ENCODE data around the gene ZNF670.

The ZNF670 gene

GRCh38 chr1:247105966-247106365 is 27.4 kb upstream of the ZNF670 start:
- DNase-seq, result no peak

DNA sequence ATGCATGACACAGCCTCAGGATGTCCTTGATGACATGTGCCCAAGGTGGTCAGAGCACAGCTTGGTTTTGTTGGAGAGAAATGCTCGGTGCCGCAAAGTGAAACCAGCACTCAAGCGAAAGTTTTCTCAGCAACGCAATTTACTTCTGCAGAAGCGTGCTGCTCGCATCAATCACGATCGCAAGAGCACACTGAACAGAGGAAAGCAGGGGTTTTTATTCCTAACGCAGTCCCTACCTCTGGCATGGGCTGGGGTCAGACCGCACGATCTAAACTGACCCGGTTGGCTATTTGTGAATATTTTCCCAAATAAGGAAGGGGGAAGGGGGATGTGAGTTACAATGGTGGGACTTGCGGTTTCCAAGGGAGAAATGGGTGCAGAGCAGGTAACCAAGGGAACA is 26.4 kb upstream of the ZNF670 start:
- DNase-seq, result no peak

GRCh38 chr1:247103859-247104591 is 25.4 kb upstream of the ZNF670 start, which contains the start of gene ZNF669:
ZNF669 (minus strand) TSS chr1:247104356; CDS start chr1:247104199, 157 bp downstream.
- peak; percentile 83 for DNase-seq

DNA sequence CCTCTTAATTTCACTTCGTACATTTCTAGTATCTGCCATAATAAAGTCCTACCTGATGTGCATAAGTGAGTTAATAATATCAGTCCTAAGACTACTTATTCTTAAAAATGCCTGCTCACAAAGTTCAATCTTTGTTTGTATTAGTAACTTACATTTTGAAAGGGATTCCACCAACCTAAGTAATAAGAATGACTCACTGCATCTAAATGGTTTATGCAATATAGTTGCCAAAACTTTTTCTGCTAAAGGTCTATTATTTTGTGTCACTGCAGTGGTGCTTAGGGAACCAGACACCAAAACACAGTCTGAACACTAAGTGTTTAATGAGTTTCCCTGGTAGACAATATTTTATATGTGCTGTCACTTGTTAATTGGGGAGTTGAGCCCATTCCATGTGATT is 23.8 kb upstream of the ZNF670 start:
- DNase-seq, result no peak

DNA sequence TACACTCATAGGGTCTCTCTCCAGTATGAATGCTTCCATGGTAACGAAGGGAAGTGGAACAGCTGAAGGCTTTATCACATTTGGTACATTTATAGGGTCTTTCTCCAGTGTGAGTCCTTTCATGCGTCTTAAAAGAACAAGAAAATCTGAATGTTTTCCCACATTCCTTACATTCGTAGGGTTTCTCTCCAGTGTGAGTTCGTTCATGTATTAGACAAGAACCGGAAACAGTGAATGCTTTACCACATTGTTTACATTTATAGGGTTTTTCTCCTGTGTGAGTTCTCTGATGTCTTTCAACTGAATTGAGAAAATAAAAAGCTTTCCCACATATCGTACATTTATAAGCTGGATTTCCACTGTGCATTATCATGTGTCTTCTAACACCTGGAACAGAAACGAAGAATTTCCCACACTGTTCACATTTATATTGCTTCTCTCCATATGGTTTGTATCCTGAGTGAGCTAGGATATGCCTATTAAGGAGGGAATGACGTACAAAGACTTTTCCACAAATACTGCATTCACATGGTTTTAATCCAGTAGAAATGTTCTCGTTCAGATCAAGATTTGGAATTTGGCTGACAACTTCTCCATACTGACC is 22.2 kb upstream of the ZNF670 start:
- DNase-seq, result no peak

DNA sequence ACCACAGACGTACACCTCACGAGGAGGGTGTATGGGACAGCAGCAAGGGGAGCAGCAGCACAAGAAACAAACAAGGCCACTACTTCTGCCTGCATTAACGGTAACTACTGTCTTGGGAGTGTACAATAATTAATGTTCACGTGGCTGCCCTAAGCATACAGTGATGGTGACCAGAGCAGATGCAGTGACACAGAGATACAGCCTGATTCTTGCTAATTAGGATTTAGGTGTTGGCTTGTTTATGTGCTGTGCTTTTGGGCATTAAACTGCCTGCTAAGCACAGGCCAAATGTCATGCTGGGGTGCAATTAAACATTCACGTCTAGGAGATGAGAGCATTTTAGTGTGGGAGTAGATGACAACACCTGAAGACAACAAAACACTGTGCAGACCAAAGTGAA is 18.3 kb upstream of the ZNF670 start:
- no peak for DNase-seq

GRCh38 chr1:247096544-247096943 is 17.9 kb upstream of the ZNF670 start:
- DNase-seq, result no peak

DNA sequence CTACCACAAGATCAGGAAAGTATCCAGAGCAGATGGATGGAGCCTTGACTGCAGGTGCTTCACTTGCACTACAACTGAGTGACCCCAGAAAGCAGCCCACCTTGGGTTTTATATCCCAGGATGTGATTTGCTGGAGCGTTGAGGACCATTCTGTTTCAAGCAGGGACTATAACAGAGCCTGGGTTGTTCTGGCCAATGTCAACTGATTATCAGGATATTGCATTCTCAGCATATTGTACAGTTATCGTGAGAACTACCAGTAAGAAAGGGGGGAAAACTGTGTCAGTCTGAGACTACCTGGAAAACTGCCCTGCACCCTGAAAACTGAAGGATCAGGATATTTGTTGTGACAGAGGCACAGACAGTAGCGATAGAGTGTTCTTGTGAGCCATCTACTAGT is 17.5 kb upstream of the ZNF670 start:
- DNase-seq, result no peak

GRCh38 chr1:247090455-247090854 is 11.8 kb upstream of the ZNF670 start:
- DNase-seq, result no peak

GRCh38 chr1:247089616-247090375 is 11.2 kb upstream of the ZNF670 start:
- no peak for DNase-seq

GRCh38 chr1:247088967-247089366 is 10.4 kb upstream of the ZNF670 start:
- DNase-seq, result no peak

DNA sequence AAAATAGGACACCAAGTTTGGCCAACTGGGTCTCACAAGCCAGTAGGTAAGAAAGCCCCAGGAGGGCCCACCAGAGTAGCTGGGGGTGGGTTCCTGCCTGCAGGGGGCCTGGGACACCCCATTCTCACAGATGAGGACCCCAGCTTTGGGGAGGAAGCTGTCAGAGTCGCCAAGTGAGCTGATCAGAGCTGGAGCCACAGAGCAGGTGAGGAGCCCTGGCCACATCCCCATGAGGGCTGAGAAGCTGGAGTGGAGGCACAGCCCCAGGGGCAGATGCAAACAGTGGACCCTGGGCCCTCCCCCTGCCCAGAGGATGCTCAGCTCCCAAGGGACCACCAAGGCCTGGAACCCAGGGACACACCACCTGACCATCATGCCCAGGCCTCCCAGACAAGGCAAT is 8.6 kb upstream of the ZNF670 start:
- no peak for DNase-seq

GRCh38 chr1:247085310-247085709 is 6.7 kb upstream of the ZNF670 start:
- DNase-seq, result no peak

DNA sequence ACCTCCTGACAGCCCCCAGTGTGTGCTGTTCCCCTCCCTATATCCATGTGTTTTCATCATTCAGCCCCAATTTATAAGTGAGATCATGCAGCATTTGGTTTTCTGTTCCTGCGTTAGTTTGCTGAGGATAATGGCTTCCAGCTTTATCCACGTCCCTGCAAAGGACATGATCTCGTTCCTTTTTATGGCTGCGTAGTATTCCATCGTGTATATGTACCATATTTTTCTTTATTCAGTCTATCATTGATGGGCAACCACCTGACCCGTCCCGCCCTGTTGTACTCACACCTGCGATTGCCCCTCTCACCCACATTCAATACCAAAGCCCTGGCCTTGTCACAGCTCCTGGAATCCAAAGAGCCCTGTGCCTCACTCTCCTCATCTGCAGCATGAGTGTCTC is 6.2 kb upstream of the ZNF670 start:
- no peak for DNase-seq

GRCh38 chr1:247079141-247079874 is 697 bp upstream of the ZNF670 start:
- no peak for DNase-seq

DNA sequence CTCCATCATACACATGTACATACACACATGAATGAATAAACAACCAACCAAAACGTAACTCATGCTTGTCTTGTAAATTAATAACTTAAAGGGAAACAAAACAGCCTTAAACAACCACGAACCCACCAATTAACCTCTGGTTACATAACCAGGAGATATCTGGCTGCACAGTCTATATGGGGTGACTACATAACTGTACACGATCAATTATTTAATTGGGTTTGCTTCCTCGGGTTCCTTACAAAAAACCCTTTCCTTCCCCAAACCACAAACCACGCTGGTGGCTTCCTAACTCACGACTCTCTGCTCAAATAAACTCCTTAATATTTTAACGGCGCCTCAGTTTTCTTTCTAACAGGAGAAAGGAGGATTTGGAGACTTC is 744 bp downstream of the ZNF670 start:
- DNase-seq, result no peak

DNA sequence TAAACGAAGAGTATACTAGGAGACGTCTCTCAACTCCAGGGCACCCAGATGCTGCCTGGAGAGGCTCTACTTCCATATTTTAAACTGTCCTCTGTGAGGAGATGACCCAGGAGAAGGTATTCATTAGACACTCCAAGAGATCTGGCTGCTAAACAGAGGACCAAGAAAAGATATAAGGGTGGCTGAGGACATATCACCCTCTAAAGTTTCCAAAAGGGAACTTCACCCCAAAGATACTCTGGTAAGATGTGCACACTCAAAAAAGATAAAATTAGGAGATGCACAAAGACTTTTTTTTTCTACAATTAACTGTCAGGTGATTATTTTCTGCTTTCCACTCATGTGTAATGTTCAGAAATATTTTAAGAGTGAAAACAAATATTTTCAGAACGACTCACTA is 1.4 kb downstream of the ZNF670 start:
- no peak for DNase-seq

- DNase-seq, result no peak
Observed at GRCh38 chr1:247070645-247071044, 8.0 kb downstream of the ZNF670 start.

DNA sequence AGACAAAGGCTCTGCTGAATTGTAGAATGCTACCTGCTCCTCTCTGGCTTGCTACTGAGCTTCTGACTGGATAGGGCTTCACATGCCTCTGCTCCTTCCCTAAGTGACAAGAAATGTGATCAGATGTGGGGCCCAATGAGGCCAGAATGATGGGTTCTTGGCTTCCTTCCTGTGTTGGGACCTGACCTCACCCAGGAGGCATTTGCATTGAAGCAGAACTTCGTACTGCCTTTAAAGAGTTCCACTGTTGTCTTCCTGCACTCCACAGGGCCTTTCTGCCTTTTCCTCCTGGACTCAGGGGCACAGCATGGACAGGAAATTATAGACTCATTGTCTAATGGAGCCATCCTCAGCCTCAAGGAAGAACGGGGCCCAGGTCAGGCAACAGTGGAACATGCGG is 14.3 kb downstream of the ZNF670 start:
- no peak for DNase-seq

DNA sequence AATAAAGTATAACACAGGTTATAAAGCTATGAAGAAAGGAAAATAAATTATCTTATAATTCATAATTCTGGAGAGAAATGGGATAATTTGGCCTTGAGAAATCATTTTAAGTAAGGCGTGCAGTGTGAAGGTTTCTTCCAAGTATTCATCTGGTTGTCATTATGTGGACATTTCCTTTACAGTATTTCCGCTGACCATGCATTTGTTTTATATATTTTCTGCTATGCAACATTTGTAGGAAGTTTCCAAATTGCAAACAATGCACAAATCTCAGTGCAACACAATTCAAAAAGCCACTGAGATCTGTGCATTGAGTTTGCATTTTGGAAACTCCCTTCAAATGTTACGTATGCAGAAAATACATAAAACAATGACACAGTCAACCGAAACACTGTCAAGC is 17.8 kb downstream of the ZNF670 start:
- no peak for DNase-seq

GRCh38 chr1:247056071-247056470 is 22.5 kb downstream of the ZNF670 start:
- no peak for DNase-seq

- DNase-seq, result no peak
Observed at GRCh38 chr1:247054992-247055415, 23.6 kb downstream of the ZNF670 start.

- no peak for DNase-seq
Observed at GRCh38 chr1:247047702-247048101, 30.9 kb downstream of the ZNF670 start.
